Stimulated activated naive CD8-positive, alpha-beta T cell treated with anti-CD3 and anti-CD28 coated beads, Interleukin-15, Interleukin-2, amounts not matched to agents 100 ng/mL and 50 ng/mL, for 24 hours (primary cell): ENCODE data around the gene ARID1B.

Experiments used
- H3K27ac Mint-ChIP-seq: one replicate; pipeline ENCODE4 v1.8.0; 2021; ENCODE audit warnings: mild to moderate bottlenecking, mixed read lengths
- H3K27me3 Mint-ChIP-seq: one replicate; pipeline ENCODE4 v1.8.0; 2021; ENCODE audit warnings: mixed read lengths
- H3K36me3 Mint-ChIP-seq: one replicate; pipeline ENCODE4 v1.8.0; 2021; ENCODE audit warnings: low read depth, mixed read lengths
- H3K4me1 Mint-ChIP-seq: one replicate; pipeline ENCODE4 v1.8.0; 2021; ENCODE audit warnings: low read depth, mixed read lengths
- H3K4me3 Mint-ChIP-seq: one replicate; pipeline ENCODE4 v1.8.0; 2021; ENCODE audit warnings: mild to moderate bottlenecking, mixed read lengths
- H3K9me3 Mint-ChIP-seq: one replicate; pipeline ENCODE4 v1.8.0; 2021; ENCODE audit warnings: mixed read lengths

ARID1B gene

DNA sequence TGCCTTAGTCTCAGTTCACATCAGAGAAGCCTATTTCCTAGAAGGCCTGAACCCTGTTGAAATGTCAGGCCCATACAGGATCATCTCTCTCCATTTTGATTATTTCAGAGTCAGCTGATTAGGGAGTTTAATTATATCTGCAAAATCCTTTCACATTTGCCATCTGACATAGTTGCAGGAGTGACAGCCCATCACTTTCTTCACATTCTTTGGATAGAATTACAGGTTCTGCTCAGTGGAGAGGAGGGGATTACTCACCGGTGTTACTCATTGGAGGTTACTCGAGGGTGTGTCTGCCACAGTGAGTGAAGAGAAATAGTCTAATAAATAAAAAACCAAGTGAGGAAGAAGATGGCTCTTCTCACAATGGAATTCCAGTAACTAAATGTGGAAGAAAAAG lies 329.3 kb downstream of the ARID1B start:
- H3K9me3 Mint-ChIP-seq = no peaks in the 10 kb centered on the region
- no peaks in the 10 kb centered on the region for H3K27me3 Mint-ChIP-seq
- H3K27ac Mint-ChIP-seq = peak overlapping the region; percentile 50
- peaks cover 69% of the 10 kb centered on the region for H3K4me1 Mint-ChIP-seq
- no peak overlapping the region for H3K4me3 Mint-ChIP-seq
- peaks cover 28% of the 10 kb centered on the region for H3K36me3 Mint-ChIP-seq

DNA sequence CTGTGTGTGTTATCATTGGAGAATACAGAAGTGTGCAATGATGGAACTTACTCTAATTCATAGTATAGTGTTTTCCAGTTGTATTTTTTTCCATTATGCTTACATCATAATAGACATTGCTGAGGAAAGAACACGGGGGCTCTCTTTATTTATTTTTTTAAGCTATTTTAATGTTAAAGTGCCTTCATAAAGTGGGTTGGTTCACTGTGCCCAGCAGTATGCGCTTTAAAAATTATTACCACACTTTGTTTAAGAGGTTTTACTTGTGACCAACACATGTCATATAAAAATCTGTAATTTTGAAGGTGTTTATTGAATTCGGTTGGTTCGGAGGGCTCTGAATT lies 330.4 kb downstream of the ARID1B start:
- no peaks in the 10 kb centered on the region for H3K27me3 Mint-ChIP-seq
- H3K9me3 Mint-ChIP-seq = no peaks in the 10 kb centered on the region
- peaks cover 60% of the 10 kb centered on the region for H3K4me1 Mint-ChIP-seq
- H3K4me3 Mint-ChIP-seq = no peak overlapping the region
- peaks cover 34% of the 10 kb centered on the region for H3K36me3 Mint-ChIP-seq
- peak overlapping the region; percentile 76 for H3K27ac Mint-ChIP-seq

DNA sequence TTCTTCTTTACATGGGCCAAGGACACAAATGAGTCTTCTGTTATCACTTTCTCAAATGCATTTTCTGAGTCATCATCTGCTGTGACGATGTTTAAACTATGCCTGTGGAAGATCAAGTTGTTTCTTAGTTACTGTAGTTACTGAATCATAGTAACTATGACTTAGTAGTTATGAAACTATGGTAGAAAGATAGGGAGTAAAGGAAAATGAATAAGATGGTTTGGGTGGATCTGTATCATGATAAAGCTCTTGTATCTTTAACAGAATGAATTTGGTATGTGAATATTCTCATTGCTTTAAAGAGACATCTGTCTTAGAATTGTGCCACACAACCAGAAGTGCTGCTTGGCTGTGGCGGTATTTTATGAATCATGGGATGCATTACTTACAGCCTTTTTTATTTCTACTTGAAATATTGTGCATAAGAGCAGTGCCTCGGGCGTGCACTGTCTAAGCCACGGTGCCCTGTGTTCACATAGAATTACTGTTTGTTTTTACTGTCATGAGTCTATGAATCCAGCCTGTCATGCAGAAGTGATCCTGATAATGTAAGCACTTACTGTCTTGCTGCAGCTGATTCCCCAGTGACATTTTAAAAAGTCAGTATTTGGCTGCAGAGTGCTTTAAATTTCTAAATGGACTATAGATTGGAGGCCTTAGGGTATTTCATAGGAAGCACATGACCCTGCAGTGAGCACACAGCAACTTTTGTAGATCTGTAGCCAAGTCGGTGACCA lies 330.9 kb downstream of the ARID1B start:
- no peaks in the 10 kb centered on the region for H3K9me3 Mint-ChIP-seq
- peak overlapping the region; percentile 6 for H3K4me3 Mint-ChIP-seq
- H3K4me1 Mint-ChIP-seq = peaks cover 59% of the 10 kb centered on the region
- no peaks in the 10 kb centered on the region for H3K27me3 Mint-ChIP-seq
- H3K27ac Mint-ChIP-seq = peak overlapping the region; percentile 76
- H3K36me3 Mint-ChIP-seq = peaks cover 31% of the 10 kb centered on the region

DNA sequence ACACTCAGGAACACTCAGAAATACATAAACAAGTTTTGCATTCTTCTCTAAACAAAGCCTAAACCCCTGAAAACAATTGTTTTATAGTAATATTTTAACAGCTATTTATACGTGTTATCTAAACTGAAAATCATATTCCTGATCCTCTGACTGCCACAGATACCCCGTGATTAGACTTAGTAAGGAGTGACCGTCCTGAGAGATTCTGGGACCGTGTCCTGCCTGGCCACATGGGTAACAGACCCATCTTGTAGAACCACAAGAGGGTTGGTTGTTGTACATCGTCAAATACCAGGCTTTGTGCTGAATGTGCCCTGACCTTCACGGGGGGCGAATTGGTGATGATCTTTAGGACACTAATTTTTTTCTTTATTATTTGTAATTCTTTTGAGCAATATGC lies 331.7 kb downstream of the ARID1B start:
- H3K4me3 Mint-ChIP-seq = no peak overlapping the region
- no peaks in the 10 kb centered on the region for H3K27me3 Mint-ChIP-seq
- peaks cover 56% of the 10 kb centered on the region for H3K4me1 Mint-ChIP-seq
- peaks cover 37% of the 10 kb centered on the region for H3K36me3 Mint-ChIP-seq
- no peaks in the 10 kb centered on the region for H3K9me3 Mint-ChIP-seq
- H3K27ac Mint-ChIP-seq = peak overlapping the region; percentile 17

DNA sequence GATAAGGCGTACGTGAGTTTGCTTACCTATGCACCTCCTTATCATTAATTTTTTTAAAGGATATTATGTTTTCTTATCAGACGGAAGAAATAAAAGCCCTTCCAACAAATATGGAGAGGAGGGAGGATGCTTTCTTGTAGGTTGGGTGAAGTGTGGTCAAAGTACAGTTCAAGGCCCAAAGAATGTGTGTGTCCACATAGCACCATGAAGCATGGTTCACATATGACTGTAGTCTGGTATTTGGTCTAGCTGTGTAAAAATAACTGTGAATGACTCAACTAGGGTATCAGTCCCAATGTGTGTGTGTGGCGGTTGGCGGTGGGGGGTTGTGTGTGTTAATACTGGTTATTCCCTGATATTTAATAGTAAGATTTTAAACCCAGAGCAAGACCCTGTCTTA lies 333.4 kb downstream of the ARID1B start:
- Mint-ChIP-seq H3K36me3 (peaks cover 40% of the 10 kb centered on the region), H3K27ac (no peak overlapping the region), H3K9me3 (no peaks in the 10 kb centered on the region), H3K4me3 (no peak overlapping the region), H3K27me3 (no peaks in the 10 kb centered on the region), H3K4me1 (peaks cover 42% of the 10 kb centered on the region)

DNA sequence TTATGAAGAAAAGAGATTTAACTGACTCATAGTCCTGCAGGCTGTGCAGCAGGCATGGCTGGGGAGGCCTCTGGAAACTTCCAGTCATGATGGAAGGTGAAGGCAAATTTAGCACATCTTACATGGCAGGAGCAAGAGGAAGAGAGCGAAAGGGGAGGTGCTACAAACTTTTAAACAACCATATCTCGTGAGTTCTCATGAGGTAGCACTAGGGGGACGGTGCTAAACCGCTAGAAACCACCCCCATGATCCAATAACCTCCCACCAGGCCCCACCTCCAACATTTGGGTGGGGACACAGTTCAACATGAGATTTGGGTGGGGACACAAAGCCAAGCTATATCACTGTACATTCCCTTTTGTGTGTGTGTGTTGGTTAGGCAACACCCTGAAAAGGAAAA lies 336.2 kb downstream of the ARID1B start:
- peak overlapping the region; percentile 6 for H3K27ac Mint-ChIP-seq
- H3K27me3 Mint-ChIP-seq = no peaks in the 10 kb centered on the region
- no peak overlapping the region for H3K4me3 Mint-ChIP-seq
- H3K9me3 Mint-ChIP-seq = no peaks in the 10 kb centered on the region
- H3K36me3 Mint-ChIP-seq = peaks cover 40% of the 10 kb centered on the region
- peaks cover 15% of the 10 kb centered on the region for H3K4me1 Mint-ChIP-seq

DNA sequence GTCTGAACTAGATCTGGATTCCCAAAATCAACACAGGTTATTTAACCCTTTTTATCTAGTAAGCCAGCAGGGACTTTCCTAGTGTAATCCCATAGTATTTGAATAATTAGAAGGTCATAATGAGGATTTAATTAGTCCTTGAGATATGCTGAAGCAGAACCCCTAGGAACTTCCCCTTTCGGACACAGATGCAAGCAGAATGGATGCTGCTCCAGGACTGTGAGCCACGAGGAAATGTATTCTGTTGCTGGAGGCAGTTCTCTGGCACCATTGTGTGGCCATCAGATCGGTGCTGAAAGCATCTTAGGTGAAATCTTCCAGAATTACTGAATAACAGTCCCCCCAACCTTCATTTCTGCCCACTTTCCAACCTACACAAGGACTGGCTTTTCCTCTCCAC lies 339.2 kb downstream of the ARID1B start:
- Mint-ChIP-seq H3K9me3 (no peaks in the 10 kb centered on the region), H3K27me3 (no peaks in the 10 kb centered on the region), H3K4me3 (no peak overlapping the region), H3K27ac (no peak overlapping the region), H3K4me1 (peaks cover 6% of the 10 kb centered on the region), H3K36me3 (peaks cover 44% of the 10 kb centered on the region)

DNA sequence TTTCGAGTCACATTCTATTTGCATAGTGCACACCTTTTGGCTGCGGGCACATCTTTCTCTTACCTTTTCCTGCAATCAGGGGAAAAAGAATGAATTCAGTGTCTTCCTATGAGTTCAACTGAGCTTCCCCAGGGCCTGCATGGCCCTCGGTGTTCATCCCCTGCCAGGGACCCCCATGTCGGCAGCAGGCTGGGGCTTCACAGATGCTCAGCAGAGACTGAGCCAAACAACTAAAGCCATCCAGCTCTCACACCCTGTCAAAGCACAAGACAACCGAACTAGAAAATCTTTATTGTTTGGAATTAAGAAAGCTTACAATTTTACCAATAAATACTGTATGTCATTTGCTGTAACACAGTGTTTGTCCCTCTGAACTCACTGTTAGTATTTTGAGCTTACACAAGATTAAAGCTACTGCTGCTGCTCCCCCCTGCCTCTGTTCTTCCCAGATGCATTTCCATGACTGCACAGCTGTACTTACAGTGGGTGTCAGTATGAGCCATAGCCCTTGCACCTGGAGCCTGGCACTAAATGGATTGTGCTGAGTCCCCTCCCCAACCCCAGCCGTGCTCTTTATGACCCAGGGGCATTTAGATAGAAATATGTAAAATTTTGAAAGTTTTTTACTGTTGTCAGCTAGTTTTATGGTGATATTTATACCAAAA lies 340.4 kb downstream of the ARID1B start:
- H3K4me1 Mint-ChIP-seq = peaks cover 6% of the 10 kb centered on the region
- no peak overlapping the region for H3K27ac Mint-ChIP-seq
- peaks cover 36% of the 10 kb centered on the region for H3K36me3 Mint-ChIP-seq
- no peaks in the 10 kb centered on the region for H3K27me3 Mint-ChIP-seq
- H3K9me3 Mint-ChIP-seq = no peaks in the 10 kb centered on the region
- no peak overlapping the region for H3K4me3 Mint-ChIP-seq

DNA sequence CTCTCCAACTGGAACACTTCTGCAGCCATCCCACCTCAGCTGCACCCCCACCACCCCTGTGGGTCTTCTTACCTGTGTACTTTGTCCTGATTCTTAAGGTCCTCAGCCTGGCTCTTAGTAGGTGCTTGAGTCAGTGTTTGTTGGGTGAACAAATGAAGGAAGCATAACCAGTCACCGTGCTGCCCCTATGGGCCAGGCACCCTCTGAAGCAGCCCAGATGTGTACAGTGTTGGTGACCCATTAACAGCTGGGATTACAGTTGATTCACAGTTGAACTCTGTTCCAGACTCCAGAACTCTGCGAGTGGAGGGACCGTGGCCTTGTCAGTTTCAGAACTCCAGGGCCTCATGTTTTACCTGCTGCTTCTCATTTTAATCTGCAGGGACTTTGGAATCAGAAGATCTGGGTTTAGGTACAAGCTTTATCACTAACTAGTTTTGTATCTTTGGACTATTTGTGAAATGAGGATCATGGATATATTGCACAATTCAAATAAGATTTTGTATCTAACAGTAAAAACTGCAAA lies 342.4 kb downstream of the ARID1B start:
- H3K27ac Mint-ChIP-seq = no peak overlapping the region

DNA sequence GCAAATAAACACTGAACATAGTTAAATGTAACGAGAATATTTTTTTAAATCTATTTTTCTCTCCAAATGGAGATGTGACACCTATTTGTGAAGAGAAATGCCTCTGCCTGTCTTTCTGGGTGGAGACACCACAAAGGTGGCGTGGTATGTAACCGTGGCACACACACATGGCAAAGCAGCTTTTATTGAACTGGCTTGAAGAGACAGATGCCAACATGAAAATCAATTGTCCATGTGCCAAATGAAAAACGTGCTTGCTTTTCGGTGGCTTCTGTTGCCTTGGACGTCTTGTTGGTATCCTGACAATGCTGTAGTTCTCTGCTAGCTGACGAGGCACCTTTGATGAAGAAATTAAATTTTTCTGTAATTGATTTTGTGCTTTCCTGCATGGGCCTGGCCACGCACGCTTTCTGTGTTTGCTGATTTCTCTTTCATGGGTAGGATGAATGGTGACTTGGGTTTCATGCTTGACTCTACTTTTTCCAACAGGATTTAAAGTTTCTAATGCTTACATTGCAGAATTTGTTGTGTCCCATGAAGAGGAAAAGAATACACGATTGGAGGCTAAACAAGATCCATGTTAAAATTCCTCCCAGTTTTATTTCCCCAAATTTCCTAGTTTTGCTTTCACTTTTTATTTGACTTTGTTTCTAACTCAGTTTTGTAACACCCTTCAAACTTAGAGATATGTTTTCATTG lies 343.5 kb downstream of the ARID1B start:
- Mint-ChIP-seq H3K9me3 (no peaks in the 10 kb centered on the region), H3K27me3 (no peaks in the 10 kb centered on the region), H3K36me3 (peaks cover 34% of the 10 kb centered on the region), H3K4me1 (peaks cover 6% of the 10 kb centered on the region), H3K4me3 (no peak overlapping the region), H3K27ac (no peak overlapping the region)

More for the DNA sequence above, 342.4 kb downstream of the ARID1B start:
- no peaks in the 10 kb centered on the region for H3K9me3 Mint-ChIP-seq
- peaks cover 30% of the 10 kb centered on the region for H3K36me3 Mint-ChIP-seq
- no peak overlapping the region for H3K4me3 Mint-ChIP-seq
- H3K27me3 Mint-ChIP-seq = no peaks in the 10 kb centered on the region
- peaks cover 6% of the 10 kb centered on the region for H3K4me1 Mint-ChIP-seq

DNA sequence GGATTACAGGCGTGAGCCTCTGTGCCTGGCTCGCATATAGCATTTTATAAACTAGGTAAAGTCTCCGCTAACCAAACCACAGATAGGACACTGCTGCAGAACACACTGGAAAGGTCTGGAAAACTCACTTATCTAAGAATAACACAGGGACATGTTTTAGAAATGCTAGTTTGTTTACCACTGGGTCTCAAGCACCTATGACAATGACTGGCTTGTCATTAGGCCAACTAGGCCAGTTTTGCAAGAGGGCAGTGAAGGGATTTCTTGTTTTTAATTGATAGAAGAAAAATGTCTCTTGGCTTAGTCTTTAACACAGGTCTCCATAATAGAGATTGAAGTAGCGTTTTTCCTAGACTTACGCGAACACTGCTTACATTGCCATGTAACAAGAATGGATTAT lies 344.7 kb downstream of the ARID1B start:
- H3K36me3 Mint-ChIP-seq = peaks cover 34% of the 10 kb centered on the region
- peaks cover 6% of the 10 kb centered on the region for H3K4me1 Mint-ChIP-seq
- no peaks in the 10 kb centered on the region for H3K27me3 Mint-ChIP-seq
- H3K9me3 Mint-ChIP-seq = no peaks in the 10 kb centered on the region
- no peak overlapping the region for H3K4me3 Mint-ChIP-seq
- H3K27ac Mint-ChIP-seq = no peak overlapping the region

DNA sequence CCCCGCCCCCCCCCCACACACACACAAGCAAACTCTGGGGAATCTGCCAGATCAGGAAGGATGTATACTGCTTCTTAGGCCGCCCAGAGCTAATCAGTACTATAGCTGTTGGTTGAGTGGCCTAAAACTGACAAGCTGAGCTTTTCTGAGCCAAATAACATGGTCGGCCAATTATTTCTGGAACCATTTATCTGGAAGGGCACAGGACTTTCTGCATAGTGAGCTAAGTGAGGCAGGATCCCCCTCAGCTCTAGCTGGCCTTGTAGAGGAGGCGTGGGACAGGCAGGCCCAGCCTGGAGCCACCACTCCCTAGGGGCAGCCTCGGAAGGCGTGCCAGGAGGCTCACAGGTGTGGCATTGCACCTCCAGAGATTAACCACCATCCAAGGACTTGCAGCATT lies 346.1 kb downstream of the ARID1B start:
- no peak overlapping the region for H3K4me3 Mint-ChIP-seq
- H3K36me3 Mint-ChIP-seq = peaks cover 36% of the 10 kb centered on the region
- H3K4me1 Mint-ChIP-seq = peaks cover 8% of the 10 kb centered on the region
- no peaks in the 10 kb centered on the region for H3K9me3 Mint-ChIP-seq
- H3K27me3 Mint-ChIP-seq = no peaks in the 10 kb centered on the region
- no peak overlapping the region for H3K27ac Mint-ChIP-seq

DNA sequence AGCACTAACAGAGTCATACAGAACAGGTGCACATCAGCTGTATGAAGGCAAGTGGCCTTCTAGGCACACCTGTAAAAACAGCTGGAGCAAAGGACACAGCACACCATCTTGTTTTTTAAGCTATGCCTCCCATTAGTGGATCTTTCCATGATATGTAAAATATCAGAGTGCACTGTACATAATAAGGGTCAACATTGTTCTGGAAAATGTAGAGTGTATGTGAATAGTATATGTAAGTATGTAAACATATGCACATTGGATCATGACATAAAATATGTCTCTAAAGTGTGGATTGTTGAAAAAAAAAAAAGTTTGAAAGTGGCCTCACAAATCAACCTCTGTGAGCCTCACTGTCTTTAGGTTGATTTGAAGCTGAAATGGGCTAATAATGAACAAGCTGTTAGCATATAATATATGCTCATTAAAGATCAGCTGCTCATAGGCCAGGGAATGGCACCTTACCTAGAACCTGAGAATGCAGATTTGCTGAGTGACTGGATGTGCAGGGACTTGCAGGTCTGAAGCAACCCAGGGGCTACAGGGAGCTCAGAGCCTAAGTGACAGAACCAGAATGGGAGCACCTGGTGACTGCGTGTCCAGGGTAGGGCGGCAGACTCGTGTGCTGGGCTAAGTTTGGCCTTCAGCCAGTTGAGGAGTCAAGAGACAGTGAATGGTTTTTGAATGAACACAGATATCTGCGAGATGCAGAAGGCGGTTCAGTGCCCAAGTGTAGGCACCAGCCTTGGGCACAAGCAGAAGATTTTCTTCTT lies 347.5 kb downstream of the ARID1B start:
- Mint-ChIP-seq H3K27me3 (no peaks in the 10 kb centered on the region), H3K9me3 (no peaks in the 10 kb centered on the region), H3K4me1 (peaks cover 13% of the 10 kb centered on the region), H3K36me3 (peaks cover 32% of the 10 kb centered on the region), H3K4me3 (no peak overlapping the region), H3K27ac (no peak overlapping the region)

DNA sequence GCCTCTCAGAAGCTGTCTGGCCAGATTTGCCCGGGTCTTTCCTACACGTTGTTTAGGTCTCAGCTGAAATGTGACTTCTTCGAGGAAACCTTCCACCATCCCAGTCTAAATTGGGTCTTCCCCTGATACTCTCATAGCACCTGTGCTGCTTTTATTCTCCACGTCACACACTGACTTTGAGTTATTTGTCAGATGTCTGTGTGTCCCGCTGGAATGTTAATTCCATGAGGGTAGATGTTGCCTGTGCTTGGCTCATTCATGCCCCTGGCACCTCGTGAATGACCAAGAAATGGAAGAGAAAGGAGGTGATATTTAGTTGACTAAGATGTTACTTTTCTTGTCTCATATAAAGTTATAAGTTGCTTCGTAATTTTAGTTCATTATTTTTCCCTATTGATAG lies 348.4 kb downstream of the ARID1B start:
- H3K36me3 Mint-ChIP-seq = peaks cover 29% of the 10 kb centered on the region
- no peaks in the 10 kb centered on the region for H3K9me3 Mint-ChIP-seq
- no peak overlapping the region for H3K27ac Mint-ChIP-seq
- peaks cover 13% of the 10 kb centered on the region for H3K4me1 Mint-ChIP-seq
- no peaks in the 10 kb centered on the region for H3K27me3 Mint-ChIP-seq
- no peak overlapping the region for H3K4me3 Mint-ChIP-seq
